ENCODE results near the gene PSMG2.

Gene PSMG2

GRCh38 chr18:12765126-12765525, 62.3 kb downstream of the PSMG2 start:
- Histone ChIP-seq H3K27me3 (no peaks in the 10 kb centered on the region), H3K4me3 (ENCODE audit: low read depth in 1 of 2, low read length in 1 of 2) (no peak overlapping the region), H3K36me3 (no peaks in the 10 kb centered on the region), H3K27ac (no peak overlapping the region), H3K4me1 (ENCODE audit: control insufficient read depth in 1 of 2, insufficient read depth in 1 of 2, low read depth in 1 of 2, low read length in 1 of 2) (no peaks in the 10 kb centered on the region), H3K9me3 (no peaks in the 10 kb centered on the region)
- no peak for TF ChIP-seq CTCF (IDR thresholded peaks at IDR 0.05)

- Histone ChIP-seq H3K9me3 (no peaks in the 10 kb centered on the region), H3K27ac (no peak overlapping the region), H3K4me3 (ENCODE audit: low read depth in 1 of 2, low read length in 1 of 2) (no peak overlapping the region), H3K27me3 (no peaks in the 10 kb centered on the region), H3K4me1 (ENCODE audit: control insufficient read depth in 1 of 2, insufficient read depth in 1 of 2, low read depth in 1 of 2, low read length in 1 of 2) (no peaks in the 10 kb centered on the region), H3K36me3 (no peaks in the 10 kb centered on the region)
- no peak for TF ChIP-seq CTCF (IDR thresholded peaks at IDR 0.05)
Measured at GRCh38 chr18:12765586-12765985, 62.7 kb downstream of the PSMG2 start.

GRCh38 chr18:12766986-12767433, 64.2 kb downstream of the PSMG2 start:
- H3K27ac ChIP-seq: no peak overlapping the region
- no peaks in the 10 kb centered on the region for H3K27me3 ChIP-seq

GRCh38 chr18:12767580-12768155, 64.8 kb downstream of the PSMG2 start:
- TF ChIP-seq CTCF (IDR thresholded peaks at IDR 0.05): no peak
- no peaks in the 10 kb centered on the region for H3K9me3 ChIP-seq
- H3K4me3 ChIP-seq (ENCODE audit: low read depth in 1 of 2, low read length in 1 of 2): no peak overlapping the region
- H3K36me3 ChIP-seq: no peaks in the 10 kb centered on the region
- H3K27me3 ChIP-seq: no peaks in the 10 kb centered on the region
- no peak overlapping the region for H3K27ac ChIP-seq
- H3K4me1 ChIP-seq (ENCODE audit: control insufficient read depth in 1 of 2, insufficient read depth in 1 of 2, low read depth in 1 of 2, low read length in 1 of 2): no peaks in the 10 kb centered on the region

More at GRCh38 chr18:12766986-12767433, 64.2 kb downstream of the PSMG2 start:
- Histone ChIP-seq H3K4me3 (ENCODE audit: low read depth in 1 of 2, low read length in 1 of 2) (no peak overlapping the region), H3K9me3 (no peaks in the 10 kb centered on the region), H3K36me3 (no peaks in the 10 kb centered on the region), H3K4me1 (ENCODE audit: control insufficient read depth in 1 of 2, insufficient read depth in 1 of 2, low read depth in 1 of 2, low read length in 1 of 2) (no peaks in the 10 kb centered on the region)
- TF ChIP-seq CTCF (IDR thresholded peaks at IDR 0.05): no peak

- Histone ChIP-seq H3K4me1 (ENCODE audit: control insufficient read depth in 1 of 2, insufficient read depth in 1 of 2, low read depth in 1 of 2, low read length in 1 of 2) (no peaks in the 10 kb centered on the region), H3K27me3 (no peaks in the 10 kb centered on the region), H3K27ac (no peak overlapping the region), H3K36me3 (no peaks in the 10 kb centered on the region), H3K9me3 (no peaks in the 10 kb centered on the region), H3K4me3 (ENCODE audit: low read depth in 1 of 2, low read length in 1 of 2) (no peak overlapping the region)
- no peak for TF ChIP-seq CTCF (IDR thresholded peaks at IDR 0.05)
Measured at GRCh38 chr18:12768625-12769024, 65.8 kb downstream of the PSMG2 start.
